Common myeloid progenitor, CD34-positive (primary cell): ENCODE data around the gene DGKG.
A peak's percentile ranks its signal among the peaks of the same experiment; 100 is the strongest.

ENCODE experiments used
- CTCF ChIA-PET: fragments of 350-600 bp; sonication (Branson Sonifier 250); formaldehyde crosslinking; loops from one replicate; lab custom pipeline; 2021; ENCODE audit warnings: antibody characterized with exemption; lab: Charles Lee
- POLR2A ChIA-PET: fragments of 350-600 bp; sonication (Branson Sonifier 250); formaldehyde crosslinking; loops from one replicate; lab custom pipeline; 2021; ENCODE audit warnings: antibody characterized with exemption; lab: Charles Lee
- DNase-seq, 3 donors: peaks; one replicate each; pipeline versions ENCODE4 v3.0.0 to v3.0.0-alpha.2; 2013
- H3K27ac ChIP-seq, 2 experiments: 1 replicate in 1 of 2; 2 replicates in 1 of 2; pipeline ENCODE4 v1.7.0; 2013; ENCODE audit warnings: inconsistent platforms in 2 of 2, low read length in 2 of 2, mild to moderate bottlenecking in 2 of 2, low read depth in 1 of 2, moderate library complexity in 1 of 2; ENCODE audit not compliant: severe bottlenecking in 2 of 2, insufficient read depth in 1 of 2, poor library complexity in 1 of 2
- H3K27me3 ChIP-seq, 5 experiments: replicated peaks in 2 of 5; 1 replicate in 3 of 5; 2 replicates in 2 of 5; pipeline versions ENCODE4 v1.6.1 to v1.7.0; 2013; ENCODE audit warnings: low read length in 4 of 5, mild to moderate bottlenecking in 2 of 5, moderate library complexity in 2 of 5, inconsistent platforms in 1 of 5; ENCODE audit not compliant: insufficient read depth in 5 of 5, control insufficient read depth in 4 of 5
- H3K36me3 ChIP-seq, 4 experiments: 1 replicate in 2 of 4; 2 replicates in 2 of 4; pipeline versions ENCODE4 v1.6.1 to v1.7.0; 2013; ENCODE audit warnings: low read length in 3 of 4, control low read depth in 1 of 4, mild to moderate bottlenecking in 1 of 4; ENCODE audit not compliant: control insufficient read depth in 4 of 4, insufficient read depth in 4 of 4
- H3K4me1 ChIP-seq, 4 experiments: 1 replicate in 3 of 4; 2 replicates in 1 of 4; pipeline versions ENCODE4 v1.6.1 to v1.7.1; 2013; ENCODE audit warnings: low read length in 3 of 4, mild to moderate bottlenecking in 3 of 4, control low read depth in 1 of 4, inconsistent platforms in 1 of 4, moderate library complexity in 1 of 4; ENCODE audit not compliant: control insufficient read depth in 4 of 4, insufficient read depth in 4 of 4; ENCODE audit errors: control extremely low read depth in 1 of 4
- H3K4me3 ChIP-seq, 7 experiments: 1 replicate in 4 of 7; 2 replicates in 3 of 7; pipeline versions ENCODE4 v1.5.1 to v1.7.0; 2013; ENCODE audit warnings: mild to moderate bottlenecking in 7 of 7, low read length in 6 of 7, moderate library complexity in 6 of 7, inconsistent platforms in 2 of 7, low read depth in 2 of 7, control low read depth in 1 of 7; ENCODE audit not compliant: insufficient read depth in 4 of 7, control insufficient read depth in 1 of 7; ENCODE audit errors: extremely low read depth in 1 of 7
- H3K9me3 ChIP-seq, 5 experiments: 1 replicate in 4 of 5; 2 replicates in 1 of 5; pipeline versions ENCODE4 v1.6.1 to v1.7.1; 2013; ENCODE audit warnings: low read length in 4 of 5, mild to moderate bottlenecking in 2 of 5, inconsistent platforms in 1 of 5, low read depth in 1 of 5, moderate library complexity in 1 of 5; ENCODE audit not compliant: control insufficient read depth in 4 of 5, insufficient read depth in 2 of 5; ENCODE audit errors: control extremely low read depth in 1 of 5
- WGBS: methylation state at CpG from one replicate; pipeline ENCODE4 v1.1.5; 2013; ENCODE audit not compliant: insufficient coverage; 5-methylcytosine and 5-hydroxymethylcytosine counted together

The DGKG gene

GRCh38 chr3:186315581-186316354 is 46.3 kb downstream of the DGKG start:
- no peaks in the 10 kb centered on the region for H3K4me1 ChIP-seq
- H3K9me3 ChIP-seq: no peaks in the 10 kb centered on the region
- H3K27me3 ChIP-seq: no peaks in the 10 kb centered on the region
- POLR2A ChIA-PET: interaction anchor here (0.6 kb wide), 1 partner anchor 12 kb away, joined by 5 read pairs; no protein-coding TSS in a partner anchor
- WGBS: 97% methylated on average over 3 of the region's 5 CpGs
- no peak overlapping the region for H3K27ac ChIP-seq
- H3K36me3 ChIP-seq: no peaks in the 10 kb centered on the region
- CTCF ChIA-PET: no interaction called here
- no peak for DNase-seq
- H3K4me3 ChIP-seq: no peak overlapping the region

GRCh38 chr3:186314896-186315295 is 47.1 kb downstream of the DGKG start:
- no peaks in the 10 kb centered on the region for H3K36me3 ChIP-seq
- H3K4me1 ChIP-seq: no peaks in the 10 kb centered on the region
- 100% methylated on average over 1 of the region's 3 CpGs for WGBS
- ChIA-PET CTCF (interaction anchor here (1.5 kb wide), 1 partner anchor 226 kb away, joined by 4 read pairs; no protein-coding TSS in a partner anchor), POLR2A (no interaction called here)
- H3K4me3 ChIP-seq: no peak overlapping the region
- H3K27me3 ChIP-seq: no peaks in the 10 kb centered on the region
- H3K27ac ChIP-seq: no peak overlapping the region
- no peak for DNase-seq
- no peaks in the 10 kb centered on the region for H3K9me3 ChIP-seq

GRCh38 chr3:186311441-186311840 is 50.6 kb downstream of the DGKG start:
- no peaks in the 10 kb centered on the region for H3K36me3 ChIP-seq
- 100% methylated on average over 2 of the region's 3 CpGs for WGBS
- DNase-seq: no peak
- H3K27ac ChIP-seq: no peak overlapping the region
- no peaks in the 10 kb centered on the region for H3K4me1 ChIP-seq
- ChIA-PET CTCF (interaction anchor here (0.6 kb wide), 1 partner anchor 36 kb away, joined by 3 read pairs; no protein-coding TSS in a partner anchor), POLR2A (interaction anchor here (0.5 kb wide), 1 partner anchor 299 kb away, joined by 4 read pairs; no protein-coding TSS in a partner anchor)
- H3K4me3 ChIP-seq: no peak overlapping the region
- H3K9me3 ChIP-seq: no peaks in the 10 kb centered on the region
- H3K27me3 ChIP-seq: no peaks in the 10 kb centered on the region

- Histone ChIP-seq H3K27me3 (peaks cover 0 to 14% (median 0%) of the 10 kb centered on the region in 5 experiments), H3K4me3 (no peak overlapping the region), H3K36me3 (peaks cover 0 to 2% (median 0%) of the 10 kb centered on the region in 4 experiments), H3K27ac (no peak overlapping the region), H3K9me3 (no peaks in the 10 kb centered on the region), H3K4me1 (no peaks in the 10 kb centered on the region)
- ChIA-PET POLR2A (no interaction called here), CTCF (interaction anchor here (0.8 to 2.0 kb wide), 3 partner anchors 63 to 320 kb away, joined by 3 to 7 read pairs (median 3); no protein-coding TSS in a partner anchor)
- DNase-seq: no peak
- no CpG with 5 or more reads among the region's 1 CpG for WGBS
These were observed 53.5 kb downstream of the DGKG start for GRCh38 chr3:186308549-186308948.

- WGBS: 82% methylated on average over 2 of the region's 3 CpGs
- POLR2A ChIA-PET: no interaction called here
- H3K36me3 ChIP-seq: peaks cover 0 to 2% (median 0%) of the 10 kb centered on the region in 4 experiments
- H3K27me3 ChIP-seq: peaks cover 0 to 15% (median 0%) of the 10 kb centered on the region in 5 experiments
- no peak overlapping the region for H3K4me3 ChIP-seq
- H3K9me3 ChIP-seq: no peaks in the 10 kb centered on the region
- DNase-seq: peak; percentile 49 to 83 (median 73)
- H3K4me1 ChIP-seq: no peaks in the 10 kb centered on the region
- H3K27ac ChIP-seq: no peak overlapping the region
- CTCF ChIA-PET: interaction anchor here (1.0 to 2.0 kb wide), 2 partner anchors 233 to 319 kb away, joined by 3 to 7 read pairs; no protein-coding TSS in a partner anchor
These were observed 54.3 kb downstream of the DGKG start for GRCh38 chr3:186307594-186308221.

GRCh38 chr3:186305286-186305685 is 56.7 kb downstream of the DGKG start:
- no peak for DNase-seq
- H3K36me3 ChIP-seq: peaks cover 0 to 2% (median 0%) of the 10 kb centered on the region in 4 experiments
- H3K27ac ChIP-seq: no peak overlapping the region
- ChIA-PET CTCF (no interaction called here), POLR2A (no interaction called here)
- H3K9me3 ChIP-seq: no peaks in the 10 kb centered on the region
- no peak overlapping the region for H3K4me3 ChIP-seq
- WGBS: 100% methylated on average over 2 of the region's 2 CpGs
- no peaks in the 10 kb centered on the region for H3K4me1 ChIP-seq
- peaks cover 0 to 18% (median 0%) of the 10 kb centered on the region in 5 experiments for H3K27me3 ChIP-seq
